K562 (cell line): ENCODE measurements around the gene KXD1. TPM values are rescaled to one million over a fixed set of nuclear protein-coding genes. Genes with fewer than 3 reads are reported as not detected.

Source experiments
- BACH1 ChIP-seq: fragments of 200-800 bp; sonication (Bioruptor generic); IDR thresholded peaks from 2 replicates; pipeline ENCODE4 v1.6.1; 2016; ENCODE audit warnings: missing genetic modification characterization, missing compliant biosample characterization
- C11orf30 ChIP-seq: fragments of 450-650 bp; IDR thresholded peaks from 2 replicates; pipeline ENCODE4 v1.6.1; 2016; ENCODE audit warnings: low read depth, mild to moderate bottlenecking
- DPF2 ChIP-seq: fragments of 450-650 bp; IDR thresholded peaks from 2 replicates; pipeline ENCODE4 v1.6.1; 2016
- ESRRA ChIP-seq: fragments of 450-650 bp; IDR thresholded peaks from 2 replicates; pipeline ENCODE4 v1.6.1; 2014; ENCODE audit warnings: low read depth, mild to moderate bottlenecking, moderate library complexity, borderline replicate concordance
- ESRRB ChIP-seq: fragments of 250-450 bp; sonication (Bioruptor Pico); IDR thresholded peaks from 2 replicates; pipeline ENCODE4 v1.5.0; 2020; ENCODE audit warnings: mild to moderate bottlenecking, moderate library complexity, borderline replicate concordance
- JUNB ChIP-seq: fragments of 450-650 bp; formaldehyde crosslinking; conservative IDR thresholded peaks from 2 replicates; pipeline ENCODE4 v1.4.0; 2020; ENCODE audit warnings: mild to moderate bottlenecking
- KLF16 ChIP-seq: IDR thresholded peaks from 2 replicates; pipeline ENCODE4 v1.6.1; 2016; ENCODE audit warnings: antibody characterized with exemption
- LARP7 ChIP-seq: fragments of 450-650 bp; IDR thresholded peaks from 2 replicates; pipeline ENCODE4 v1.6.1; 2016
- MXI1 ChIP-seq: IDR thresholded peaks from 2 replicates; pipeline ENCODE4 v1.6.1; 2011; ENCODE audit warnings: low read depth, mild to moderate bottlenecking, improper control_type of control experiment, low read length
- PCBP1 ChIP-seq: fragments of 200-400 bp; formaldehyde crosslinking; IDR thresholded peaks from 2 replicates; pipeline ENCODE4 v1.6.1; 2018; ENCODE audit warnings: mild to moderate bottlenecking, low read depth, low read length; ENCODE audit not compliant: poor library complexity, severe bottlenecking
- TCFL5 ChIP-seq: fragments of 250-450 bp; sonication (Bioruptor Pico); conservative IDR thresholded peaks from 2 replicates; pipeline ENCODE4 v1.6.1; 2021; ENCODE audit warnings: mild to moderate bottlenecking, moderate library complexity, matching md5 sums
- ZBTB49 ChIP-seq: sonication (generic); formaldehyde crosslinking; IDR thresholded peaks from 2 replicates; pipeline ENCODE4 v1.8.0; 2022; ENCODE audit warnings: missing genetic modification reagents, mild to moderate bottlenecking, borderline replicate concordance
- ZFP36 ChIP-seq: fragments of 150-350 bp; IDR thresholded peaks from 2 replicates; pipeline ENCODE4 v1.6.1; 2018; ENCODE audit warnings: low read length, low read depth; ENCODE audit not compliant: partially characterized antibody
- ZNF408 ChIP-seq: fragments of 250-450 bp; sonication (Bioruptor Pico); IDR thresholded peaks from 2 replicates; pipeline ENCODE4 v1.4.0; 2020; ENCODE audit warnings: low read depth, mild to moderate bottlenecking, moderate library complexity
- polyA plus RNA-seq, 8 experiments: library from polyadenylated mRNA; depleted of rRNA in 4 of 8; stranded (reverse) in 5 of 8; unstranded in 3 of 8; fragments of >200 nt; fragmentation: Nextera tagmentation in 2 of 8; fragmentation: Illumina TruSeq in 1 of 8; extraction: Ambion mirVana in 2 of 8; extraction: Trizol in 1 of 8; gene quantifications; 2 replicates each; pipeline versions ENCODE4 v1.2.1 to v1.2.3, GENCODE V29; 2011 to 2014; ENCODE audit warnings: inconsistent platforms in 1 of 8, missing spikeins in 1 of 8
- total RNA-seq, 7 experiments: library from RNA; depleted of rRNA in 6 of 7; stranded (reverse); fragments of >200 nt in 6 of 7; fragmentation: Illumina TruSeq in 2 of 7; extraction: Trizol in 2 of 7; gene quantifications; 2 replicates each; pipeline versions ENCODE4 v1.2.1 to v1.2.3, GENCODE V29; 2011 to 2021; ENCODE audit warnings: low replicate concordance in 1 of 7
- TF ChIP-seq, protein P1 (sequence below): fragments of 250-450 bp; sonication (Bioruptor Pico); IDR thresholded peaks from 2 replicates; pipeline ENCODE4 v1.5.0; 2021; ENCODE audit warnings: mild to moderate bottlenecking, borderline replicate concordance
- TF ChIP-seq, protein P2 (sequence below): sonication (generic); formaldehyde crosslinking; IDR thresholded peaks from 2 replicates; pipeline ENCODE4 v1.4.0; 2020; ENCODE audit warnings: mild to moderate bottlenecking, missing genetic modification reagents
- TF ChIP-seq, protein P3 (sequence below): fragments of 450-650 bp; formaldehyde crosslinking; IDR thresholded peaks from 2 replicates; pipeline ENCODE4 v1.4.0; 2020; ENCODE audit warnings: mild to moderate bottlenecking, moderate library complexity
- TF ChIP-seq, protein P4 (sequence below): sonication (generic); formaldehyde crosslinking; IDR thresholded peaks from 2 replicates; pipeline ENCODE4 v1.8.1; 2023; ENCODE audit warnings: mild to moderate bottlenecking, missing genetic modification reagents

The KXD1 gene
- total and polyA plus RNA-seq, 9 of the 15 experiments (the other 6 are each of a cell fraction or from before 2014, with no cell fraction given), result 21.9 to 210 (median 118) TPM

GRCh38 chr19:18589380-18590272 is 32.0 kb downstream of the KXD1 start (continued):
- TF ChIP-seq, protein P1, sequence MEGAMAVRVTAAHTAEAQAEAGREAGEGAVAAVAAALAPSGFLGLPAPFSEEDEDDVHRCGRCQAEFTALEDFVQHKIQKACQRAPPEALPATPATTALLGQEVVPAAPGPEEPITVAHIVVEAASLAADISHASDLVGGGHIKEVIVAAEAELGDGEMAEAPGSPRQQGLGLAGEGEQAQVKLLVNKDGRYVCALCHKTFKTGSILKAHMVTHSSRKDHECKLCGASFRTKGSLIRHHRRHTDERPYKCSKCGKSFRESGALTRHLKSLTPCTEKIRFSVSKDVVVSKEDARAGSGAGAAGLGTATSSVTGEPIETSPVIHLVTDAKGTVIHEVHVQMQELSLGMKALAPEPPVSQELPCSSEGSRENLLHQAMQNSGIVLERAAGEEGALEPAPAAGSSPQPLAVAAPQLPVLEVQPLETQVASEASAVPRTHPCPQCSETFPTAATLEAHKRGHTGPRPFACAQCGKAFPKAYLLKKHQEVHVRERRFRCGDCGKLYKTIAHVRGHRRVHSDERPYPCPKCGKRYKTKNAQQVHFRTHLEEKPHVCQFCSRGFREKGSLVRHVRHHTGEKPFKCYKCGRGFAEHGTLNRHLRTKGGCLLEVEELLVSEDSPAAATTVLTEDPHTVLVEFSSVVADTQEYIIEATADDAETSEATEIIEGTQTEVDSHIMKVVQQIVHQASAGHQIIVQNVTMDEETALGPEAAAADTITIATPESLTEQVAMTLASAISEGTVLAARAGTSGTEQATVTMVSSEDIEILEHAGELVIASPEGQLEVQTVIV (CRISPR knock-in tag), result no peak
- TF ChIP-seq, protein P2, sequence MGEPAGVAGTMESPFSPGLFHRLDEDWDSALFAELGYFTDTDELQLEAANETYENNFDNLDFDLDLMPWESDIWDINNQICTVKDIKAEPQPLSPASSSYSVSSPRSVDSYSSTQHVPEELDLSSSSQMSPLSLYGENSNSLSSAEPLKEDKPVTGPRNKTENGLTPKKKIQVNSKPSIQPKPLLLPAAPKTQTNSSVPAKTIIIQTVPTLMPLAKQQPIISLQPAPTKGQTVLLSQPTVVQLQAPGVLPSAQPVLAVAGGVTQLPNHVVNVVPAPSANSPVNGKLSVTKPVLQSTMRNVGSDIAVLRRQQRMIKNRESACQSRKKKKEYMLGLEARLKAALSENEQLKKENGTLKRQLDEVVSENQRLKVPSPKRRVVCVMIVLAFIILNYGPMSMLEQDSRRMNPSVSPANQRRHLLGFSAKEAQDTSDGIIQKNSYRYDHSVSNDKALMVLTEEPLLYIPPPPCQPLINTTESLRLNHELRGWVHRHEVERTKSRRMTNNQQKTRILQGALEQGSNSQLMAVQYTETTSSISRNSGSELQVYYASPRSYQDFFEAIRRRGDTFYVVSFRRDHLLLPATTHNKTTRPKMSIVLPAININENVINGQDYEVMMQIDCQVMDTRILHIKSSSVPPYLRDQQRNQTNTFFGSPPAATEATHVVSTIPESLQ (CRISPR knock-in tag), result peak; percentile 90; the same call in 1 of the 2 replicates
- TF ChIP-seq ESRRB (CRISPR knock-in tag) (no peak), LARP7 (0 out of 2 replicates have a peak, but pooled peaks have one; percentile 4), BACH1 (tag) (no peak), ZBTB49 (CRISPR knock-in tag) (no peak), ZNF408 (CRISPR knock-in tag) (no peak), ESRRA (no peak), TCFL5 (CRISPR knock-in tag) (no peak), ZFP36 (peak; percentile 18), JUNB (CRISPR knock-in tag) (no peak), PCBP1 (no peak), KLF16 (no peak), DPF2 (no peak; the same call in 1 of the 2 replicates), C11orf30 (no peak), MXI1 (peak; percentile 64)
- TF ChIP-seq, protein P3, sequence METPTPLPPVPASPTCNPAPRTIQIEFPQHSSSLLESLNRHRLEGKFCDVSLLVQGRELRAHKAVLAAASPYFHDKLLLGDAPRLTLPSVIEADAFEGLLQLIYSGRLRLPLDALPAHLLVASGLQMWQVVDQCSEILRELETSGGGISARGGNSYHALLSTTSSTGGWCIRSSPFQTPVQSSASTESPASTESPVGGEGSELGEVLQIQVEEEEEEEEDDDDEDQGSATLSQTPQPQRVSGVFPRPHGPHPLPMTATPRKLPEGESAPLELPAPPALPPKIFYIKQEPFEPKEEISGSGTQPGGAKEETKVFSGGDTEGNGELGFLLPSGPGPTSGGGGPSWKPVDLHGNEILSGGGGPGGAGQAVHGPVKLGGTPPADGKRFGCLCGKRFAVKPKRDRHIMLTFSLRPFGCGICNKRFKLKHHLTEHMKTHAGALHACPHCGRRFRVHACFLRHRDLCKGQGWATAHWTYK (CRISPR knock-in tag), result no peak
- TF ChIP-seq, protein P4, sequence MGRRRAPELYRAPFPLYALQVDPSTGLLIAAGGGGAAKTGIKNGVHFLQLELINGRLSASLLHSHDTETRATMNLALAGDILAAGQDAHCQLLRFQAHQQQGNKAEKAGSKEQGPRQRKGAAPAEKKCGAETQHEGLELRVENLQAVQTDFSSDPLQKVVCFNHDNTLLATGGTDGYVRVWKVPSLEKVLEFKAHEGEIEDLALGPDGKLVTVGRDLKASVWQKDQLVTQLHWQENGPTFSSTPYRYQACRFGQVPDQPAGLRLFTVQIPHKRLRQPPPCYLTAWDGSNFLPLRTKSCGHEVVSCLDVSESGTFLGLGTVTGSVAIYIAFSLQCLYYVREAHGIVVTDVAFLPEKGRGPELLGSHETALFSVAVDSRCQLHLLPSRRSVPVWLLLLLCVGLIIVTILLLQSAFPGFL (CRISPR knock-in tag), result no peak
